Measurements from ENCODE around the gene TECPR2.

- TF ChIP-seq POLR2AphosphoS5 (IDR thresholded peaks at IDR 0.05) (no peak), CTCF (IDR thresholded peaks at IDR 0.05) (no peak)
Measured at GRCh38 chr14:102491786-102492530, 129.2 kb downstream of the TECPR2 start.

All from breast epithelium (tissue), 3 donors.